K562 (cell line): ENCODE measurements around the gene CLASP2. TPM values are rescaled to one million over a fixed set of nuclear protein-coding genes. Genes with fewer than 3 reads are reported as not detected.

ENCODE experiments used
- ARID2 ChIP-seq: fragments of 450-650 bp; IDR thresholded peaks from 2 replicates; pipeline ENCODE4 v1.6.1; 2017; ENCODE audit warnings: antibody characterized with exemption, mild to moderate bottlenecking
- ATF7 ChIP-seq: fragments of 450-650 bp; IDR thresholded peaks from 2 replicates; pipeline ENCODE4 v1.7.1; 2014; ENCODE audit warnings: mild to moderate bottlenecking, moderate library complexity
- CBX2 ChIP-seq: fragments of 200-600 bp; sonication (generic); IDR thresholded peaks from one replicate; pipeline ENCODE4 v1.6.1; 2012; ENCODE audit warnings: mild to moderate bottlenecking, low read length, inconsistent platforms; ENCODE audit not compliant: insufficient read depth, poor library complexity, severe bottlenecking
- CEBPG ChIP-seq, 3 experiments: fragments of 200-800 bp in 1 of 3; sonication (Bioruptor generic) in 1 of 3; sonication (generic) in 1 of 3; formaldehyde crosslinking in 1 of 3; IDR thresholded peaks in 2 of 3; conservative IDR thresholded peaks in 1 of 3; 2 replicates each; pipeline versions ENCODE4 v1.6.1 to v1.8.0; 2016 to 2022; ENCODE audit warnings: missing compliant biosample characterization in 2 of 3, missing genetic modification characterization in 2 of 3, mild to moderate bottlenecking in 1 of 3, missing genetic modification reagents in 1 of 3
- COPS2 ChIP-seq: fragments of 450-650 bp; conservative IDR thresholded peaks from 2 replicates; pipeline ENCODE4 v1.6.1; 2016; ENCODE audit warnings: mild to moderate bottlenecking, moderate library complexity
- CREB1 ChIP-seq, 2 experiments: sonication (generic) in 1 of 2; formaldehyde crosslinking in 1 of 2; IDR thresholded peaks; 2 replicates each; pipeline versions ENCODE4 v1.6.1 to v1.8.0; 2012 to 2022; ENCODE audit warnings: inconsistent platforms in 1 of 2, mild to moderate bottlenecking in 1 of 2, missing genetic modification reagents in 1 of 2, moderate library complexity in 1 of 2
- DPF2 ChIP-seq: fragments of 450-650 bp; IDR thresholded peaks from 2 replicates; pipeline ENCODE4 v1.6.1; 2016
- FOSL1 ChIP-seq: fragments of 200-800 bp; sonication (Bioruptor generic); conservative IDR thresholded peaks from 2 replicates; pipeline ENCODE4 v1.6.1; 2016; ENCODE audit warnings: missing genetic modification characterization, missing compliant biosample characterization
- FOXA1 ChIP-seq: fragments of 450-650 bp; IDR thresholded peaks from 2 replicates; pipeline ENCODE4 v1.6.1; 2016; ENCODE audit warnings: mild to moderate bottlenecking, borderline replicate concordance
- HCFC1 ChIP-seq: IDR thresholded peaks from 2 replicates; pipeline ENCODE4 v1.6.1; 2012; ENCODE audit warnings: low read depth, low read length, improper control_type of control experiment
- MAFK ChIP-seq: IDR thresholded peaks from 2 replicates; pipeline ENCODE4 v1.6.1; 2011; ENCODE audit warnings: low read length, improper control_type of control experiment
- MBD2 ChIP-seq: sonication (generic); IDR thresholded peaks from 2 replicates; pipeline ENCODE4 v1.6.1; 2016; ENCODE audit warnings: low read depth, borderline replicate concordance
- PCBP2 ChIP-seq: fragments of 200-400 bp; formaldehyde crosslinking; IDR thresholded peaks from 2 replicates; pipeline ENCODE4 v1.6.1; 2018; ENCODE audit warnings: low read length, low read depth, mild to moderate bottlenecking, moderate library complexity; ENCODE audit not compliant: poor library complexity, severe bottlenecking
- POLR2B ChIP-seq: fragments of 450-650 bp; IDR thresholded peaks from 2 replicates; pipeline ENCODE4 v1.6.1; 2018; ENCODE audit warnings: low read depth; ENCODE audit not compliant: partially characterized antibody
- PRDM10 ChIP-seq: fragments of 450-650 bp; IDR thresholded peaks from 2 replicates; pipeline ENCODE4 v1.6.1; 2018; ENCODE audit not compliant: partially characterized antibody
- PREB ChIP-seq: sonication (generic); formaldehyde crosslinking; IDR thresholded peaks from 2 replicates; pipeline ENCODE4 v1.8.1; 2023; ENCODE audit warnings: mild to moderate bottlenecking, missing genetic modification reagents
- RAD51 ChIP-seq: fragments of 450-650 bp; IDR thresholded peaks from 2 replicates; pipeline ENCODE4 v1.7.1; 2016; ENCODE audit warnings: low read depth, mild to moderate bottlenecking, borderline replicate concordance
- RBM14 ChIP-seq: fragments of 200-400 bp; formaldehyde crosslinking; IDR thresholded peaks from 2 replicates; pipeline ENCODE4 v1.6.1; 2018; ENCODE audit warnings: low read depth, mild to moderate bottlenecking, low read length, moderate library complexity, borderline replicate concordance; ENCODE audit not compliant: insufficient read depth
- SIRT6 ChIP-seq: IDR thresholded peaks from one replicate; pipeline ENCODE4 v1.6.1; 2012; ENCODE audit warnings: low read depth, mild to moderate bottlenecking, control low read depth, inconsistent platforms, low read length, moderate library complexity
- TAF9B ChIP-seq: fragments of 450-650 bp; IDR thresholded peaks from 2 replicates; pipeline ENCODE4 v1.6.1; 2018; ENCODE audit warnings: mild to moderate bottlenecking; ENCODE audit not compliant: partially characterized antibody
- TCF7 ChIP-seq: sonication (generic); IDR thresholded peaks from 2 replicates; pipeline ENCODE4 v1.6.1; 2016; ENCODE audit warnings: antibody characterized with exemption, borderline replicate concordance
- TCFL5 ChIP-seq: fragments of 250-450 bp; sonication (Bioruptor Pico); conservative IDR thresholded peaks from 2 replicates; pipeline ENCODE4 v1.6.1; 2021; ENCODE audit warnings: mild to moderate bottlenecking, moderate library complexity, matching md5 sums
- ZNF253 ChIP-seq: fragments of 250-450 bp; sonication (Bioruptor Pico); conservative IDR thresholded peaks from 2 replicates; pipeline ENCODE4 v1.6.1; 2021; ENCODE audit warnings: mild to moderate bottlenecking
- ZNF347 ChIP-seq: fragments of 450-650 bp; formaldehyde crosslinking; IDR thresholded peaks from 2 replicates; pipeline ENCODE4 v1.4.0; 2020; ENCODE audit warnings: low read depth, mild to moderate bottlenecking, moderate library complexity
- ZNF707 ChIP-seq: fragments of 250-450 bp; sonication (Bioruptor Pico); conservative IDR thresholded peaks from 2 replicates; pipeline ENCODE4 v1.8.0; 2022; ENCODE audit warnings: inconsistent platforms, mild to moderate bottlenecking, moderate library complexity
- ZNF75A ChIP-seq: fragments of 450-650 bp; formaldehyde crosslinking; IDR thresholded peaks from 2 replicates; pipeline ENCODE4 v1.4.0; 2020; ENCODE audit warnings: mild to moderate bottlenecking
- polyA plus RNA-seq, 8 experiments: library from polyadenylated mRNA; depleted of rRNA in 4 of 8; stranded (reverse) in 5 of 8; unstranded in 3 of 8; fragments of >200 nt; fragmentation: Nextera tagmentation in 2 of 8; fragmentation: Illumina TruSeq in 1 of 8; extraction: Ambion mirVana in 2 of 8; extraction: Trizol in 1 of 8; gene quantifications; 2 replicates each; pipeline versions ENCODE4 v1.2.1 to v1.2.3, GENCODE V29; 2011 to 2014; ENCODE audit warnings: inconsistent platforms in 1 of 8, missing spikeins in 1 of 8
- total RNA-seq, 7 experiments: library from RNA; depleted of rRNA in 6 of 7; stranded (reverse); fragments of >200 nt in 6 of 7; fragmentation: Illumina TruSeq in 2 of 7; extraction: Trizol in 2 of 7; gene quantifications; 2 replicates each; pipeline versions ENCODE4 v1.2.1 to v1.2.3, GENCODE V29; 2011 to 2021; ENCODE audit warnings: low replicate concordance in 1 of 7

The CLASP2 gene
- total and polyA plus RNA-seq, 9 of the 15 experiments (the other 6 are each of a cell fraction or from before 2014, with no cell fraction given) = 13.5 to 107 (median 71.8) TPM

- TF ChIP-seq PRDM10 (peak; percentile 56), TCFL5 (no peak), CEBPG (CRISPR knock-in tag; IDR thresholded peaks at IDR 0.05) (peak; percentile 61; the same call in 1 of the 2 replicates), CEBPG (tag; conservative IDR thresholded peaks at IDR 0.05 in 1 of 2, IDR thresholded peaks at IDR 0.05 in 1 of 2) (peak in 1 of 2 experiments; percentile 80; a peak in 2 of 4 replicates), ZNF347 (no peak), MAFK (no peak), FOSL1 (tag) (no peak), POLR2B (no peak), COPS2 (no peak), PCBP2 (no peak), TAF9B (no peak), PREB (CRISPR knock-in tag) (no peak), TCF7 (no peak), FOXA1 (no peak), DPF2 (no peak), ARID2 (no peak), HCFC1 (no peak), RAD51 (peak; percentile 7; the same call in 1 of the 2 replicates), ZNF707 (no peak), MBD2 (no peak), RBM14 (no peak), CREB1 (IDR thresholded peaks at IDR 0.05) (no peak), CREB1 (CRISPR knock-in tag; IDR thresholded peaks at IDR 0.05) (no peak), ZNF75A (CRISPR knock-in tag) (no peak), ATF7 (no peak), ZNF253 (CRISPR knock-in tag) (no peak), SIRT6 (no peak), CBX2 (no peak)
Measured at GRCh38 chr3:33717616-33717865, 513 bp downstream of the CLASP2 start (continued).
